GM19351 (cell line): Measurements from ENCODE around the gene SLC2A8.

Source experiments
- ATAC-seq: cut with Tn5 transposase; IDR thresholded peaks from one replicate; pipeline ENCODE4 v1.9.1; 2021; ENCODE audit warnings: mild to moderate bottlenecking, moderate library complexity; ENCODE audit not compliant: unreplicated experiment

The SLC2A8 gene

DNA sequence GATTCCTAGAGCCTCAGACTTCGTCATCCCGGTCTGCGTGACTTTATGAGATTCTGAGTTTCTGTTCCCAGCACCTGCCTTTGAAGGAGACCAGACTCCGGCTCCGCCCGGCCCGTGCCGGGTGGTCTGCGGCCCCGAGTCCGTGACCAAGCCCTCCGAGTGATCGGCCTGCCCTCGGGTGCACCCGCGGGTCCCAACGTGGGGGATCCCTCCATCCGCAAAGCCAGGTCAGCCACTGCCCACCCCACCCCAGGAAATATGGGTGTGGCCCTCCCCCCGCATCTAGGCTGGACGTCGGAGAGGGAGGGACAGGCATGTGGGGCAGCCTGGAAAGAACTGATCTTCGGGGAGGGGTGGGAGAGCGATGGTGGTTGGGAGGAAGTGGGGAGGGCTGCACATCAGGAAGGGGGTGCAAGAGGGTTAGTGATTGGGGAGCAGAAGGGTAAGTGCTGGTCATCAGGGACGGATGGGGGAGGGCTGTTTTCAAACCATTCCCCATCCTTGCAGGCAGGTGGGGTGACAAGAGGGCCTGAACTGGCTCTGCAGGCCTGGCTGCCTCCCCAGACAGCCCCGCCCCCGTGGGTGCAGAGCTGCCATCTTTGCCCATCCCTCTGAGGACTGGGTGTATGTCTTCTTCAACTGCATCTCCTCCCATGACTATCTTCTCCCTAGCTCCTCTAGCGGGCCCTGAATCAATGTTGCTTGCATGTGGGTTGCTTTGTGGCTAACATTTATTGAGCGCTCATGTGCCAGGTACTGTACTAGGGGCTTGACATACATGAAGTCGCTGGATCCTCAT is 55.1 kb downstream of the SLC2A8 start:
- peak; percentile 4 for ATAC-seq

DNA sequence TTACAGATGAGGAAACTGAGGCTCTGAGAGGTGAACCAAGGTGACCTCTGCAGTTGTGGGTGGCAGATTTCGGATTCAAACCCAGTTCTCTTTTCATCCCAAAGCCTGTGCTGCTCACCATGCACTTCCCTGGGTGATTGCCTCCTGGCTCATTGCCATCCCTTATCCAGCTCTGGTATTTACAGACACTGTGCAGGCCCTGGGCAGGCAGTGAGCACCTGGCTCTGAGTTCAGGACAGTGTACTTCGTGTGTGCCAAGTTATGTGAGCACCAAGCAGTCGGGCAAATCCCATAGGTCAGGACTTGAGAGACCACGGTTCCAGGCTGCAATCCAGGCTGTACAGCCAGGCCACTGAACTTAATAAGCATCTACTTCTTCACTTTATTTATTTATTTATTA is 55.7 kb downstream of the SLC2A8 start:
- ATAC-seq, result no peak

DNA sequence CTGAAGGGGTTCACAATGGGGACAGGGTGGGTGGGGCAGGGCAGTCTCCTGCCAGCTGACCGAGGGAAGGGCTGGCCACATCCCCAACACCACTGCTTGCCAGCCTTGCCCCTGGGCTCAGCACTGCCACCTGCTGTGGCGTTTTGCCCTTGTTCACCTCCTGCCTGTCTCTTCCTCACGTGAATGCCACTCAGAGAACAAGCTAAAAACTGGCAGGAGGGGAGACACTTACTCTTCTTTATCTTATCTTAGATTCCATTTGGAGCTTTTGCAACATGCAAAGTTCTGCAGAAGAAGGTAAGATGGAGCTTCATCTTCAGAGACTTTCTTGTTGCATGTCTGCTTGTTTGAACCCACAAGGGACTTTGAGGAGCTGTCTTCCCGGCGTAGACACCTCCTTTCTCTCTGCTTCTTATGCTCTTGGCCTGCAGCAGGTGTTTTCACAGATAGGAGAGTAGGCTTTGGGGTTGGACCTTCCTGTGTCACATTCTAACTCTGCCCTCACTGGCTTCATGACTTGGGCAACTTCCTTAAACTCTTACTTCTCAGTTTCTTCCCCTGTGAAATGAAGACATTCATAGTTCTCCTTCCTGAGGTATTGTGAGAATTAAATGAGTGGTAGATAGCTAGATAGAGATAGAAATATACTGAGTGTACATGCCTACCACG is 58.5 kb downstream of the SLC2A8 start:
- ATAC-seq, result no peak

DNA sequence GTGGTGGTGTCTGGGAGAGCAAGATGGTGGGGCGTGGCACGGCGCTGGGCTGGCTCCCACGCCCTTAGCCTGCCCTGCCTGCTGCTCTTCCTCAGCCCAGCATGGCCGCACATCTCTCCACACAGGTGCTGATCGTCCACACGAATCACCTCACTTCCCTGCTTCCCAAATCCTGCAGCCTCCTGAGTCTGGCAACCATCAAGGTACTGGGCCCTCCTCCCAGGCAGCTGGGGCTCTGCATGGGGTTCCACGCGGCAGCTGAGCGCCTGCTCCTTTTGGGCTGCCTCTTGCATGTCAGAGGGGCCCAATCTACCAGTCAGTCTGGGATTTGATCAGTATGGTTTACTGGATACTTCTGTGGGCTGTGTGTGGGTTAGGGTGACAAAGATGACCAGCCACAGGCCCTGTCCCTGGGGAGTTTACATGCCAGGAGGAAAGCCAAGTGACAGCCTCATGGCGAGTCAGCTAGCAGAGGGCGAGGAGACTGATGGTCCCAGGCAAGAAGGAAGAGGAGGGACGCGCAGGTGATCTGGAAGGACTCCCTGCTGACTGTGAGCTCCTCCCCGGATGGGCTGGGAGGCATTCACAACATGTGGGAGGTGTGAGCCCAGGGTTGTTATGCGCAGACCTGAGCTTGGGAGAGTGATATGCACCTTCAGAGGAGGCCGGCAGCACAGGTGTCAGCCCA is 60.4 kb downstream of the SLC2A8 start:
- ATAC-seq, result no peak
